NCI-H345 (cell line): Measurements from ENCODE around the gene PAK1.

Source experiments
- DNase-seq: peaks from one replicate; lab custom pipeline; 2025; lab: John Stamatoyannopoulos, UW

The PAK1 gene

GRCh38 chr11:77436506-77436905 is 37.4 kb downstream of the PAK1 start:
- no peak for DNase-seq

GRCh38 chr11:77435972-77436371 is 37.9 kb downstream of the PAK1 start:
- DNase-seq, result no peak

GRCh38 chr11:77431813-77432212 is 42.1 kb downstream of the PAK1 start:
- no peak for DNase-seq

- no peak for DNase-seq
Measured at GRCh38 chr11:77428598-77428997, 45.3 kb downstream of the PAK1 start.

GRCh38 chr11:77425346-77425745 is 48.5 kb downstream of the PAK1 start:
- no peak for DNase-seq

GRCh38 chr11:77424644-77425043 is 49.2 kb downstream of the PAK1 start:
- DNase-seq, result no peak

- DNase-seq, result no peak
Measured at GRCh38 chr11:77423624-77424023, 50.3 kb downstream of the PAK1 start.

GRCh38 chr11:77422687-77423086 is 51.2 kb downstream of the PAK1 start:
- no peak for DNase-seq

GRCh38 chr11:77421041-77421723 is 52.7 kb downstream of the PAK1 start:
- DNase-seq, result no peak

GRCh38 chr11:77418971-77419597 is 54.8 kb downstream of the PAK1 start:
- no peak for DNase-seq

GRCh38 chr11:77418155-77418970 is 55.5 kb downstream of the PAK1 start:
- DNase-seq, result no peak

GRCh38 chr11:77416357-77416756 is 57.5 kb downstream of the PAK1 start:
- DNase-seq, result no peak

GRCh38 chr11:77413850-77414460 is 59.9 kb downstream of the PAK1 start:
- DNase-seq, result no peak

- no peak for DNase-seq
Measured at GRCh38 chr11:77412814-77413213, 61.1 kb downstream of the PAK1 start.

GRCh38 chr11:77411717-77412441 is 62.0 kb downstream of the PAK1 start:
- no peak for DNase-seq

- no peak for DNase-seq
Measured at GRCh38 chr11:77411137-77411707, 62.7 kb downstream of the PAK1 start.

- DNase-seq, result no peak
Measured at GRCh38 chr11:77410076-77410827, 63.6 kb downstream of the PAK1 start.

- DNase-seq, result no peak
Measured at GRCh38 chr11:77409046-77409445, 64.8 kb downstream of the PAK1 start.

GRCh38 chr11:77407613-77408012 is 66.3 kb downstream of the PAK1 start:
- DNase-seq, result peak; percentile 40

GRCh38 chr11:77406396-77406795 is 67.5 kb downstream of the PAK1 start:
- DNase-seq, result peak; percentile 64

GRCh38 chr11:77403211-77403610 is 70.7 kb downstream of the PAK1 start:
- DNase-seq, result no peak
